ENCODE results near the gene RPH3AL.
A peak's percentile ranks its signal among the peaks of the same experiment; 100 is the strongest.

RPH3AL gene

GRCh38 chr17:360092-360750, 7.6 kb upstream of the RPH3AL start (continued):
- no peak for TF ChIP-seq ZNF426 (tag by site-specific recombination; IDR thresholded peaks at IDR 0.05)
- TF ChIP-seq ZNF174 (tag by site-specific recombination; IDR thresholded peaks at IDR 0.05) = no peak
- TF ChIP-seq ZNF2 (tag by site-specific recombination; IDR thresholded peaks at IDR 0.05) = no peak
- no peak for TF ChIP-seq ZXDB (tag by site-specific recombination; IDR thresholded peaks at IDR 0.05)
- TF ChIP-seq ZNF530 (tag by site-specific recombination; IDR thresholded peaks at IDR 0.05; ENCODE audit: low read depth) = no peak
- TF ChIP-seq ZSCAN16 (tag by site-specific recombination; IDR thresholded peaks at IDR 0.05) = no peak
- no peak for TF ChIP-seq ZNF843 (tag by site-specific recombination; IDR thresholded peaks at IDR 0.05)
- no peak for TF ChIP-seq ZNF280D (tag by site-specific recombination; IDR thresholded peaks at IDR 0.05)

GRCh38 chr17:358491-359151, 6.0 kb upstream of the RPH3AL start:
- Histone ChIP-seq H3K9me3 (ENCODE audit: control insufficient read depth, insufficient read depth, low read depth, low read length) (no peaks in the 10 kb centered on the region), H3K27ac (ENCODE audit: extremely low read depth, low read depth, low read length) (no peak overlapping the region), H3K4me3 (ENCODE audit: low read depth, low read length) (no peak overlapping the region), H3K36me3 (ENCODE audit: control insufficient read depth in 2 of 2, insufficient read depth in 1 of 2, low read length in 2 of 2) (no peaks in the 10 kb centered on the region), H3K4me1 (ENCODE audit: control insufficient read depth, insufficient read depth, low read length) (no peaks in the 10 kb centered on the region)
- ChIA-PET CTCF (no interaction called here), POLR2A (no interaction called here)
- no peak for TF ChIP-seq ZNF555 (tag by site-specific recombination; conservative IDR thresholded peaks at IDR 0.05)
- no peak for TF ChIP-seq MZF1 (tag by site-specific recombination; IDR thresholded peaks at IDR 0.05; ENCODE audit: borderline replicate concordance)
- no peak for TF ChIP-seq ZNF664 (tag by site-specific recombination; IDR thresholded peaks at IDR 0.05)
- TF ChIP-seq KLF1 (tag by site-specific recombination; IDR thresholded peaks at IDR 0.05) = no peak
- TF ChIP-seq ZNF23 (tag by site-specific recombination; IDR thresholded peaks at IDR 0.05; ENCODE audit: borderline replicate concordance) = no peak
- TF ChIP-seq ZNF248 (tag by site-specific recombination; IDR thresholded peaks at IDR 0.05) = no peak

GRCh38 chr17:357644-358043, 5.0 kb upstream of the RPH3AL start:
- CTCF ChIA-PET = no interaction called here
- Histone ChIP-seq H3K9me3 (ENCODE audit: control insufficient read depth, insufficient read depth, low read depth, low read length) (no peaks in the 10 kb centered on the region), H3K27ac (ENCODE audit: extremely low read depth, low read depth, low read length) (no peak overlapping the region), H3K4me1 (ENCODE audit: control insufficient read depth, insufficient read depth, low read length) (peaks cover 10% of the 10 kb centered on the region), H3K36me3 (ENCODE audit: control insufficient read depth in 2 of 2, insufficient read depth in 1 of 2, low read length in 2 of 2) (no peaks in the 10 kb centered on the region), H3K4me3 (ENCODE audit: low read depth, low read length) (no peak overlapping the region)
- TF ChIP-seq ZNF341 (tag by site-specific recombination; IDR thresholded peaks at IDR 0.05; ENCODE audit: low read depth) (peak; percentile 78), FEZF1 (tag by site-specific recombination; IDR thresholded peaks at IDR 0.05) (no peak), ZNF112 (tag by site-specific recombination; IDR thresholded peaks at IDR 0.05) (no peak), HOXC10 (CRISPR knock-in tag; IDR thresholded peaks at IDR 0.05) (no peak), ZIC2 (tag by site-specific recombination; IDR thresholded peaks at IDR 0.05) (peak; percentile 87), ZNF785 (tag by site-specific recombination; IDR thresholded peaks at IDR 0.05) (no peak)
- POLR2A ChIA-PET = no interaction called here
